GM12878 (cell line): Measurements from ENCODE around the gene XPNPEP2. TPM values are rescaled to one million over a fixed set of nuclear protein-coding genes. Genes with fewer than 3 reads are reported as not detected.
A peak's percentile ranks its signal among the peaks of the same experiment; 100 is the strongest.

Experiments used
- ATAC-seq: fragments of 200-7000 bp; cut with Tn5 transposase; 3 replicates; pipeline ENCODE4 v1.9.1; 2020; ENCODE audit warnings: mild to moderate bottlenecking, moderate library complexity
- BruUV-seq: library from RNA; stranded (reverse); fragments of 400-500 nt; replicated peaks from 2 replicates; lab custom pipeline; 2021; lab: Mats Ljungman, UMichigan
- CTCF ChIA-PET: fragments of 300-600 bp; sonication (Branson Sonifier 250); formaldehyde crosslinking; extraction: SDS; loops from one replicate; lab custom pipeline; 2021; ENCODE audit warnings: inconsistent platforms; lab: Yijun Ruan, JAX
- POLR2A ChIA-PET: fragments of 350-600 bp; formaldehyde crosslinking; extraction: SDS; loops from one replicate; lab custom pipeline; 2021; ENCODE audit warnings: inconsistent platforms; lab: Charles Lee
- RAD21 ChIA-PET: fragments of 300-600 bp; sonication (Branson Sonifier 250); formaldehyde crosslinking; loops from one replicate; lab custom pipeline; 2023; ENCODE audit warnings: antibody characterized with exemption; ENCODE audit not compliant: unreplicated experiment; lab: Charles Lee
- SMC1A ChIA-PET: fragments of 300-600 bp; sonication (Branson Sonifier 250); formaldehyde crosslinking; loops from one replicate; lab custom pipeline; 2023; ENCODE audit not compliant: unreplicated experiment, uncharacterized antibody; lab: Charles Lee
- DNase-seq: peaks from one replicate; pipeline ENCODE4 v3.0.0-alpha.2; 2011; ENCODE audit warnings: low read depth, low spot score
- FAIRE-seq: peaks from 3 replicates; lab custom pipeline; 2011; peaks lifted over from hg19 to GRCh38; lab: Jason Lieb, UNC
- H2AFZ ChIP-seq: 2 replicates; pipeline ENCODE4 v1.6.0; 2011; ENCODE audit warnings: low read depth, low read length, control low read depth; ENCODE audit not compliant: control insufficient read depth
- H3K27ac ChIP-seq: 2 replicates; pipeline ENCODE4 v1.5.1; 2011; ENCODE audit warnings: control low read depth; ENCODE audit not compliant: control insufficient read depth, insufficient read depth
- H3K27me3 ChIP-seq, 2 experiments: replicated peaks in 1 of 2; 2 replicates each; pipeline versions ENCODE4 v1.6.0 to v1.6.1; 2011; ENCODE audit warnings: low read length in 1 of 2; ENCODE audit not compliant: control insufficient read depth in 2 of 2, insufficient read depth in 2 of 2
- H3K36me3 ChIP-seq, 2 experiments: 2 replicates each; pipeline ENCODE4 v1.5.1; 2011; ENCODE audit warnings: low read length in 1 of 2; ENCODE audit not compliant: control insufficient read depth in 2 of 2, insufficient read depth in 2 of 2
- H3K4me1 ChIP-seq: 2 replicates; pipeline ENCODE4 v1.6.1; 2011; ENCODE audit warnings: mild to moderate bottlenecking, low read length, moderate library complexity, mixed read lengths; ENCODE audit not compliant: control insufficient read depth, insufficient read depth
- H3K4me2 ChIP-seq: 2 replicates; pipeline ENCODE4 v1.6.0; 2011; ENCODE audit warnings: control low read depth; ENCODE audit not compliant: control insufficient read depth, insufficient read depth
- H3K4me3 ChIP-seq: fragments of 200-600 bp; sonication (generic); 2 replicates; pipeline ENCODE4 v1.5.1; 2016
- H3K79me2 ChIP-seq: 2 replicates; pipeline ENCODE4 v1.6.0; 2011; ENCODE audit warnings: low read length; ENCODE audit not compliant: control insufficient read depth, insufficient read depth
- H3K9ac ChIP-seq: 2 replicates; pipeline ENCODE4 v1.8.0; 2011; ENCODE audit warnings: low read length, control low read depth, mixed read lengths; ENCODE audit not compliant: control insufficient read depth, insufficient read depth
- H3K9me3 ChIP-seq: replicated peaks from 3 replicates; pipeline ENCODE4 v1.5.1; 2011; ENCODE audit warnings: mild to moderate bottlenecking, low read length; ENCODE audit not compliant: control insufficient read depth, insufficient read depth
- H4K20me1 ChIP-seq: 2 replicates; pipeline ENCODE4 v1.6.0; 2011; ENCODE audit not compliant: control insufficient read depth, insufficient read depth
- BHLHE40 ChIP-seq, 2 experiments: fragments of 450-650 bp in 1 of 2; IDR thresholded peaks; 2 replicates each; pipeline ENCODE4 v1.6.1; 2011 to 2017; ENCODE audit warnings: low read depth in 2 of 2, borderline replicate concordance in 1 of 2, improper control_type of control experiment in 1 of 2, low read length in 1 of 2, mild to moderate bottlenecking in 1 of 2
- CHD1 ChIP-seq: IDR thresholded peaks from 2 replicates; pipeline ENCODE4 v1.6.1; 2012; ENCODE audit warnings: low read depth, low read length, improper control_type of control experiment
- E4F1 ChIP-seq: fragments of 450-650 bp; IDR thresholded peaks from 2 replicates; pipeline ENCODE4 v1.6.1; 2018; ENCODE audit warnings: borderline replicate concordance, mild to moderate bottlenecking; ENCODE audit not compliant: partially characterized antibody
- EZH2 ChIP-seq: IDR thresholded peaks from 2 replicates; pipeline ENCODE4 v1.6.1; 2012; ENCODE audit warnings: low read depth, mild to moderate bottlenecking, control low read depth, inconsistent platforms, low read length, borderline replicate concordance; ENCODE audit not compliant: control insufficient read depth
- GABPA ChIP-seq: IDR thresholded peaks from 2 replicates; pipeline ENCODE4 v1.6.1; 2014; ENCODE audit warnings: antibody characterized with exemption, low read depth, mild to moderate bottlenecking, inconsistent platforms
- HCFC1 ChIP-seq: fragments of 150-350 bp; IDR thresholded peaks from 2 replicates; pipeline ENCODE4 v1.6.1; 2014; ENCODE audit warnings: low read length
- IRF4 ChIP-seq: IDR thresholded peaks from 2 replicates; pipeline ENCODE4 v1.6.1; 2011; ENCODE audit warnings: low read depth, low read length
- JUND ChIP-seq: IDR thresholded peaks from 2 replicates; pipeline ENCODE4 v1.6.1; 2012; ENCODE audit warnings: low read depth, mild to moderate bottlenecking, low read length, improper control_type of control experiment, moderate library complexity
- KLF5 ChIP-seq: fragments of 450-650 bp; IDR thresholded peaks from 2 replicates; pipeline ENCODE4 v1.6.1; 2014; ENCODE audit warnings: mild to moderate bottlenecking; ENCODE audit not compliant: partially characterized antibody
- MEF2B ChIP-seq: fragments of 450-650 bp; IDR thresholded peaks from 2 replicates; pipeline ENCODE4 v1.6.1; 2018; ENCODE audit warnings: mild to moderate bottlenecking, moderate library complexity; ENCODE audit not compliant: partially characterized antibody, poor library complexity, severe bottlenecking
- MLLT1 ChIP-seq: fragments of 450-650 bp; IDR thresholded peaks from 2 replicates; pipeline ENCODE4 v1.6.1; 2016; ENCODE audit warnings: mild to moderate bottlenecking
- RCOR1 ChIP-seq: conservative IDR thresholded peaks from 2 replicates; pipeline ENCODE4 v1.6.1; 2012; ENCODE audit warnings: low read depth, low read length, improper control_type of control experiment
- STAT1 ChIP-seq: fragments of 450-650 bp; conservative IDR thresholded peaks from 2 replicates; pipeline ENCODE4 v1.6.1; 2014; ENCODE audit warnings: antibody characterized with exemption, mild to moderate bottlenecking
- TCF7 ChIP-seq: IDR thresholded peaks from 2 replicates; pipeline ENCODE4 v1.6.1; 2014; ENCODE audit warnings: antibody characterized with exemption, borderline replicate concordance
- YY1 ChIP-seq: IDR thresholded peaks from 2 replicates; pipeline ENCODE4 v1.6.1; 2011; ENCODE audit warnings: low read depth, mild to moderate bottlenecking, low read length
- WGBS: methylation state at CpG from one replicate; pipeline ENCODE4 v1.1.6; 2016; ENCODE audit warnings: low lambda C conversion rate; ENCODE audit not compliant: insufficient replicate concordance, insufficient coverage; ENCODE audit errors: missing lambda C conversion rate; 5-methylcytosine and 5-hydroxymethylcytosine counted together
- in situ Hi-C: fragments of 300-500 bp; cut with MboI; formaldehyde crosslinking; loops from 9 replicates; pipeline ENCODE4 v1.14.3; 2018; ENCODE audit warnings: mixed read lengths
- intact Hi-C: fragments of 100-400 bp; cut with micrococcal nuclease; formaldehyde crosslinking; loops from one replicate; pipeline ENCODE4 v1.14.2; 2022; ENCODE audit not compliant: unreplicated experiment
- polyA plus RNA-seq, 11 experiments: library from polyadenylated mRNA; depleted of rRNA in 4 of 11; unstranded in 6 of 11; stranded (reverse) in 5 of 11; fragments of >200 nt; fragmentation: Nextera tagmentation in 4 of 11; fragmentation: Illumina TruSeq in 1 of 11; extraction: Ambion mirVana in 4 of 11; extraction: Trizol in 1 of 11; gene quantifications; 1 replicate in 1 of 11; 2 replicates in 10 of 11; pipeline versions ENCODE4 v1.2.1 to v1.2.3, GENCODE V29; 2011 to 2016; ENCODE audit warnings: inconsistent platforms in 2 of 11, missing spikeins in 2 of 11, low read depth in 1 of 11
- total RNA-seq, 4 experiments: library from RNA; depleted of rRNA in 3 of 4; stranded (reverse); fragments of >200 nt in 3 of 4; fragmentation: Illumina TruSeq in 1 of 4; extraction: Trizol in 1 of 4; gene quantifications; 2 replicates each; pipeline versions ENCODE4 v1.2.1 to v1.2.3, GENCODE V29; 2013 to 2021

The XPNPEP2 gene
- total and polyA plus RNA-seq, 10 of the 15 experiments (the other 5 are each of a cell fraction or from before 2014, with no cell fraction given) = 0.04 to 0.37 (median 0.15) TPM

- TF ChIP-seq E4F1 = no peak
- no peak for TF ChIP-seq STAT1
- no peak for TF ChIP-seq MEF2B
- TF ChIP-seq, all 136 proteins: peak for 31
Measured at GRCh38 chrX:129777218-129778030, 38.6 kb downstream of the XPNPEP2 start (continued).

GRCh38 chrX:129779086-129779672 is 40.4 kb downstream of the XPNPEP2 start:
- in situ Hi-C loops (no loop called here), intact Hi-C loops (loop anchor here (10.0 kb wide), 1 partner anchor 396 kb away; the partner anchor contains the start of gene RAB33A)
- 55% methylated on average over 7 of the region's 7 CpGs for WGBS
- FAIRE-seq = no peak
- Histone ChIP-seq H3K4me3 (peak overlapping the region; percentile 75), H3K27me3 (no peaks in the 10 kb centered on the region), H3K9me3 (no peaks in the 10 kb centered on the region), H3K27ac (peak overlapping the region; percentile 94), H3K36me3 (peaks cover 0 to 8% of the 10 kb centered on the region in 2 experiments; a peak in 2 of 4 replicates), H2AFZ (no peak overlapping the region; the same call in 1 of the 2 replicates), H3K79me2 (peaks cover 53% of the 10 kb centered on the region), H3K9ac (peak overlapping the region; percentile 93), H3K4me1 (peaks cover 51% of the 10 kb centered on the region), H3K4me2 (peak overlapping the region; percentile 90), H4K20me1 (no peaks in the 10 kb centered on the region)
- ChIA-PET SMC1A (interaction anchor here (5.0 to 14.8 kb wide), 3 partner anchors 9 to 44 kb away, joined by 20 to 165 read pairs (median 58); no protein-coding TSS in a partner anchor), CTCF (interaction anchor here (0.6 to 1.0 kb wide), 2 partner anchors 41 to 46 kb away, joined by 3 read pairs; no protein-coding TSS in a partner anchor), POLR2A (interaction anchor here (1.2 to 11.2 kb wide), 3 partner anchors 9 to 21 kb away, joined by 3 to 169 read pairs (median 17); no protein-coding TSS in a partner anchor), RAD21 (interaction anchor here (1.7 to 7.0 kb wide), 3 partner anchors 8 to 22 kb away, joined by 6 to 166 read pairs (median 65); no protein-coding TSS in a partner anchor)
- ATAC-seq = no peak
- no TSS peak for BruUV-seq
- DNase-seq = no peak
- no peak for TF ChIP-seq BHLHE40 (IDR thresholded peaks at IDR 0.05; ENCODE audit: borderline replicate concordance in 1 of 2, low read depth in 2 of 2, low read length in 1 of 2)
- no peak for TF ChIP-seq JUND
- no peak for TF ChIP-seq YY1
- TF ChIP-seq HCFC1 = no peak
- 0 out of 2 replicates have a peak, but pooled peaks have one; percentile 17 for TF ChIP-seq CHD1
- no peak for TF ChIP-seq EZH2
- TF ChIP-seq IRF4 = no peak
- TF ChIP-seq RCOR1 = no peak
- TF ChIP-seq MLLT1 = peak; percentile 54
- TF ChIP-seq GABPA = no peak
- no peak for TF ChIP-seq TCF7
- no peak for TF ChIP-seq KLF5
